ENCODE data around the gene MTX2. TPM values are rescaled to one million over a fixed set of nuclear protein-coding genes. Genes with fewer than 3 reads are reported as not detected.
"Not testable (repeated sequence)": the region's sequence is repeated elsewhere in the genome, so short reads cannot be mapped to it uniquely, and the experiment has no call there.

MTX2 gene
- polyA plus RNA-seq, 1 experiment, result 17.7 TPM

- H3K27me3 ChIP-seq (ENCODE audit: control insufficient read depth, insufficient read depth, low read length), result no peaks in the 10 kb centered on the region
- H3K36me3 ChIP-seq (ENCODE audit: control insufficient read depth, insufficient read depth, low read length), result no peaks in the 10 kb centered on the region
- ChIA-PET CTCF (no interaction called here), POLR2A (no interaction called here)
- DNase-seq (ENCODE audit: low read depth), result no peak
- no peak overlapping the region for H3K4me3 ChIP-seq (ENCODE audit: low read depth, low read length)
- TF ChIP-seq CTCF (IDR thresholded peaks at IDR 0.05; ENCODE audit: insufficient read depth, low read depth, low read length), result no peak
Observed at GRCh38 chr2:176293334-176293733, 24.1 kb downstream of the MTX2 start.

- DNase-seq (ENCODE audit: low read depth), result no peak
- TF ChIP-seq CTCF (IDR thresholded peaks at IDR 0.05; ENCODE audit: insufficient read depth, low read depth, low read length), result no peak
- Histone ChIP-seq H3K36me3 (ENCODE audit: control insufficient read depth, insufficient read depth, low read length) (no peaks in the 10 kb centered on the region), H3K27me3 (ENCODE audit: control insufficient read depth, insufficient read depth, low read length) (no peaks in the 10 kb centered on the region), H3K4me3 (ENCODE audit: low read depth, low read length) (no peak overlapping the region)
- ChIA-PET CTCF (no interaction called here), POLR2A (no interaction called here)
Observed at GRCh38 chr2:176297067-176297466, 27.8 kb downstream of the MTX2 start.

- Histone ChIP-seq H3K36me3 (ENCODE audit: control insufficient read depth, insufficient read depth, low read length) (no peaks in the 10 kb centered on the region), H3K4me3 (ENCODE audit: low read depth, low read length) (no peak overlapping the region), H3K27me3 (ENCODE audit: control insufficient read depth, insufficient read depth, low read length) (no peaks in the 10 kb centered on the region)
- DNase-seq (ENCODE audit: low read depth), result no peak
- TF ChIP-seq CTCF (IDR thresholded peaks at IDR 0.05; ENCODE audit: insufficient read depth, low read depth, low read length), result no peak
- POLR2A ChIA-PET, result no interaction called here
- CTCF ChIA-PET, result no interaction called here
Observed at GRCh38 chr2:176297737-176298136, 28.5 kb downstream of the MTX2 start.

- DNase-seq (ENCODE audit: low read depth); H3K27me3 ChIP-seq (ENCODE audit: control insufficient read depth, insufficient read depth, low read length); H3K4me3 ChIP-seq (ENCODE audit: low read depth, low read length); CTCF ChIA-PET; POLR2A ChIA-PET; H3K36me3 ChIP-seq (ENCODE audit: control insufficient read depth, insufficient read depth, low read length): not testable (repeated sequence)
Observed at GRCh38 chr2:176306020-176306419, 36.8 kb downstream of the MTX2 start.

GRCh38 chr2:176317199-176317598, 48.0 kb downstream of the MTX2 start:
- Histone ChIP-seq H3K4me3 (ENCODE audit: low read depth, low read length) (no peak overlapping the region), H3K36me3 (ENCODE audit: control insufficient read depth, insufficient read depth, low read length) (no peaks in the 10 kb centered on the region), H3K27me3 (ENCODE audit: control insufficient read depth, insufficient read depth, low read length) (no peaks in the 10 kb centered on the region)
- POLR2A ChIA-PET, result no interaction called here
- CTCF ChIA-PET, result interaction anchor here (0.7 kb wide), 1 partner anchor 27 kb away, joined by 3 read pairs; no protein-coding TSS in a partner anchor
- TF ChIP-seq CTCF (IDR thresholded peaks at IDR 0.05; ENCODE audit: insufficient read depth, low read depth, low read length), result no peak
- no peak for DNase-seq (ENCODE audit: low read depth)

- no peak for TF ChIP-seq CTCF (IDR thresholded peaks at IDR 0.05; ENCODE audit: insufficient read depth, low read depth, low read length)
- CTCF ChIA-PET, result interaction anchor here (0.7 kb wide), 1 partner anchor 27 kb away, joined by 3 read pairs; no protein-coding TSS in a partner anchor
- Histone ChIP-seq H3K27me3 (ENCODE audit: control insufficient read depth, insufficient read depth, low read length) (no peaks in the 10 kb centered on the region), H3K36me3 (ENCODE audit: control insufficient read depth, insufficient read depth, low read length) (no peaks in the 10 kb centered on the region), H3K4me3 (ENCODE audit: low read depth, low read length) (no peak overlapping the region)
- no peak for DNase-seq (ENCODE audit: low read depth)
- POLR2A ChIA-PET, result no interaction called here
Observed at GRCh38 chr2:176317623-176318065, 48.4 kb downstream of the MTX2 start.
